HG03045 (cell line): ENCODE data around the gene PRADC1.

Source experiments
- ATAC-seq: cut with Tn5 transposase; IDR thresholded peaks from one replicate; pipeline ENCODE4 v1.9.1; 2021; ENCODE audit warnings: mild to moderate bottlenecking, moderate library complexity; ENCODE audit not compliant: unreplicated experiment

PRADC1 gene

GRCh38 chr2:73259276-73259675, 26.2 kb upstream of the PRADC1 start:
- ATAC-seq = no peak

- no peak for ATAC-seq
Observed at GRCh38 chr2:73258913-73259215, 25.8 kb upstream of the PRADC1 start.

GRCh38 chr2:73258186-73258912, 25.3 kb upstream of the PRADC1 start:
- no peak for ATAC-seq

GRCh38 chr2:73257425-73258125, 24.5 kb upstream of the PRADC1 start:
- ATAC-seq = no peak

- ATAC-seq = no peak
Observed at GRCh38 chr2:73257021-73257420, 24.0 kb upstream of the PRADC1 start.

GRCh38 chr2:73256618-73256922, 23.5 kb upstream of the PRADC1 start:
- ATAC-seq = no peak

GRCh38 chr2:73255907-73256617, 23.0 kb upstream of the PRADC1 start:
- ATAC-seq = no peak

- ATAC-seq = no peak
Observed at GRCh38 chr2:73255007-73255644, 22.1 kb upstream of the PRADC1 start.

- no peak for ATAC-seq
Observed at GRCh38 chr2:73254343-73255006, 21.4 kb upstream of the PRADC1 start.

- ATAC-seq = no peak
Observed at GRCh38 chr2:73253901-73254300, 20.9 kb upstream of the PRADC1 start.

GRCh38 chr2:73253400-73253799, 20.4 kb upstream of the PRADC1 start:
- ATAC-seq = no peak

GRCh38 chr2:73252238-73253027, 19.4 kb upstream of the PRADC1 start:
- no peak for ATAC-seq

- no peak for ATAC-seq
Observed at GRCh38 chr2:73250872-73251846, 18.1 kb upstream of the PRADC1 start.

- no peak for ATAC-seq
Observed at GRCh38 chr2:73249636-73250035, 16.6 kb upstream of the PRADC1 start.

- no peak for ATAC-seq
Observed at GRCh38 chr2:73246850-73247249, 13.8 kb upstream of the PRADC1 start.

GRCh38 chr2:73244580-73244979, 11.5 kb upstream of the PRADC1 start:
- no peak for ATAC-seq

GRCh38 chr2:73243884-73244570, 11.0 kb upstream of the PRADC1 start:
- no peak for ATAC-seq

- no peak for ATAC-seq
Observed at GRCh38 chr2:73239776-73240175, 6.7 kb upstream of the PRADC1 start.

- ATAC-seq = no peak
Observed at GRCh38 chr2:73238976-73239375, 5.9 kb upstream of the PRADC1 start.
